ENCODE results near the gene ANLN.
"Not testable (repeated sequence)": the region's sequence is repeated elsewhere in the genome, so short reads cannot be mapped to it uniquely, and the experiment has no call there.

Gene ANLN

DNA sequence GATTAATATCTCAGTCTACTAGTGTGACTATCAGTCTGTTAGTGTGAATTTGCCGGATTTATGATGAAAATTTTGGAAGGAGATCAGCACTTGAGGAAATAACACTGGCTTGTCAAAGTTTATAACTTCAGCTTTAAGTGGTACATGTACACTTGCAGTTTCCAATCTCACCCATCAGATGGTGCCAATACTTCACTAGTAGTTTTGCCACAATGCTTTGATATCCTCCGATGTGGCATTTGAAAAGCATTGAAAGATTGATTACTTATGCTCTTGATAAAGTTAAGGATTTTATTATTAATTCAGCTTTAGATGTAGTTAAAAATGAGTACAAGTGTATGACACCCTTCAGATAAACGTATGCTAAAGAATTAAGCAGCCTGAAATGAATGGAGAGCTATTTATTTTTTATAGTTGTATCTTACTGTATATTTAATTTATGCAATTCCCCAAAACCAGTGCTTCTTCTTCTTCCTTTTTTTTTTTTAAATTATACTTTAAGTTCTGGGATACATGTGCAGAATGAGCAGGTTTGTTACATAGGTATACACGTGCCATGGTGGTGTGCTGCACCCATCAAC, 98.2 kb downstream of the ANLN start:
- no peak overlapping the region for H2BK15ac ChIP-seq (ENCODE audit: low read depth, poor library complexity, severe bottlenecking)
- no peak overlapping the region for H3K4me3 ChIP-seq (ENCODE audit: insufficient read depth in 1 of 2, low read depth in 1 of 2, low read length in 2 of 2)
- no peak overlapping the region for H3K14ac ChIP-seq (ENCODE audit: low read length in 2 of 2)
- no peaks in the 10 kb centered on the region for H3K79me1 ChIP-seq (replicated peaks; ENCODE audit: low read length, poor library complexity, severe bottlenecking)
- no peak overlapping the region for H4K91ac ChIP-seq (ENCODE audit: low read length)
- 56% methylated on average over 2 of the region's 4 CpGs for WGBS
- H2BK5ac ChIP-seq (ENCODE audit: low read depth, low read length, poor library complexity, severe bottlenecking) = no peak overlapping the region
- H2BK12ac ChIP-seq (ENCODE audit: low read length in 2 of 2) = no peak overlapping the region
- H4K8ac ChIP-seq (ENCODE audit: low read length) = no peak overlapping the region
- H3K9ac ChIP-seq (ENCODE audit: low read length) = no peak overlapping the region
- no peak overlapping the region for H3K18ac ChIP-seq (ENCODE audit: low read depth in 1 of 2, low read length in 2 of 2)
- peak; percentile 69 for DNase-seq
- no peak overlapping the region for H2AK5ac ChIP-seq (ENCODE audit: low read length, severe bottlenecking)
- H3K9me3 ChIP-seq (ENCODE audit: control insufficient read depth, low read length) = no peaks in the 10 kb centered on the region
- H2BK120ac ChIP-seq (ENCODE audit: low read depth, low read length) = no peak overlapping the region
- no peak overlapping the region for H3K23ac ChIP-seq (ENCODE audit: low read length in 2 of 2)
- no peak overlapping the region for H3K27ac ChIP-seq (ENCODE audit: low read length, poor library complexity, severe bottlenecking)
- H2AFZ ChIP-seq (ENCODE audit: low read depth, low read length) = no peak overlapping the region
- no peaks in the 10 kb centered on the region for H3K36me3 ChIP-seq (ENCODE audit: control insufficient read depth in 1 of 2, insufficient read depth in 2 of 2, low read depth in 1 of 2, low read length in 2 of 2)
- peaks cover 0 to 30% of the 10 kb centered on the region in 2 experiments for H3K27me3 ChIP-seq (ENCODE audit: control insufficient read depth in 1 of 2, insufficient read depth in 1 of 2, low read length in 2 of 2)
- no peak overlapping the region for H3K4me2 ChIP-seq (ENCODE audit: low read length, poor library complexity, severe bottlenecking)
- peaks cover 4% of the 10 kb centered on the region for H3K4me1 ChIP-seq (ENCODE audit: control insufficient read depth, insufficient read depth, low read depth, low read length)
- H3K4ac ChIP-seq (ENCODE audit: low read depth in 1 of 2, low read length in 2 of 2) = no peak overlapping the region

DNA sequence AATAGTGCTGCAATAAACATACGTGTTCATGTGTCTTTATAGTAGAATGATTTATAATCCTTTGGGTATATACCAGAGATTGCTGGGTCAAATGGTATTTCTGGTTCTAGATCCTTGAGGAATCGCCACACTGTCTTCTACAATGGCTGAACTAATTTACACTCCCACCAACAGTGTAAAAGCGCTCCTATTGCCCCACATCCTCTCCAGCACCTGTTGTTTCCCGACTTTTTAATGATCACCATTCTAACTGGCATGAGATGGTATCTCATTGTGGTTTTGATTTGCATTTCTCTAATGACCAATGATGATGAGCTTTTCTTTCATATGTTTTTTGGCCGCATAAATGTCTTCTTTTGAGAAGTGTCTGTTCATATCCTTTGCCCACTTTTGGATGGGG, 99.0 kb downstream of the ANLN start:
- H4K91ac ChIP-seq (ENCODE audit: low read length); H3K18ac ChIP-seq (ENCODE audit: low read depth in 1 of 2, low read length in 2 of 2); H2BK5ac ChIP-seq (ENCODE audit: low read depth, low read length, poor library complexity, severe bottlenecking); DNase-seq; H3K9ac ChIP-seq (ENCODE audit: low read length); H3K14ac ChIP-seq (ENCODE audit: low read length in 2 of 2); H3K79me1 ChIP-seq (replicated peaks; ENCODE audit: low read length, poor library complexity, severe bottlenecking); H2BK120ac ChIP-seq (ENCODE audit: low read depth, low read length); H2AFZ ChIP-seq (ENCODE audit: low read depth, low read length); H2AK5ac ChIP-seq (ENCODE audit: low read length, severe bottlenecking); H3K36me3 ChIP-seq (ENCODE audit: control insufficient read depth in 1 of 2, insufficient read depth in 2 of 2, low read depth in 1 of 2, low read length in 2 of 2); H2BK12ac ChIP-seq (ENCODE audit: low read length in 2 of 2); H3K4me3 ChIP-seq (ENCODE audit: insufficient read depth in 1 of 2, low read depth in 1 of 2, low read length in 2 of 2); H3K4ac ChIP-seq (ENCODE audit: low read depth in 1 of 2, low read length in 2 of 2); H3K4me2 ChIP-seq (ENCODE audit: low read length, poor library complexity, severe bottlenecking); H3K9me3 ChIP-seq (ENCODE audit: control insufficient read depth, low read length); H3K4me1 ChIP-seq (ENCODE audit: control insufficient read depth, insufficient read depth, low read depth, low read length); H2BK15ac ChIP-seq (ENCODE audit: low read depth, poor library complexity, severe bottlenecking); H4K8ac ChIP-seq (ENCODE audit: low read length); H3K23ac ChIP-seq (ENCODE audit: low read length in 2 of 2); H3K27ac ChIP-seq (ENCODE audit: low read length, poor library complexity, severe bottlenecking): not testable (repeated sequence)
- peaks cover 0 to 26% of the 10 kb centered on the region in 2 experiments for H3K27me3 ChIP-seq (ENCODE audit: control insufficient read depth in 1 of 2, insufficient read depth in 1 of 2, low read length in 2 of 2)
- WGBS = 92% methylated on average over 3 of the region's 5 CpGs

GRCh38 chr7:36490419-36490830, 100.8 kb downstream of the ANLN start:
- H2AK5ac ChIP-seq (ENCODE audit: low read length, severe bottlenecking) = no peak overlapping the region
- H2AFZ ChIP-seq (ENCODE audit: low read depth, low read length) = no peak overlapping the region
- H2BK120ac ChIP-seq (ENCODE audit: low read depth, low read length) = no peak overlapping the region
- no peak overlapping the region for H2BK12ac ChIP-seq (ENCODE audit: low read length in 2 of 2)
- no peak overlapping the region for H3K4me3 ChIP-seq (ENCODE audit: insufficient read depth in 1 of 2, low read depth in 1 of 2, low read length in 2 of 2)
- H4K91ac ChIP-seq (ENCODE audit: low read length) = no peak overlapping the region
- no peak overlapping the region for H3K14ac ChIP-seq (ENCODE audit: low read length in 2 of 2)
- no peak overlapping the region for H3K18ac ChIP-seq (ENCODE audit: low read depth in 1 of 2, low read length in 2 of 2)
- peaks cover 0 to 23% of the 10 kb centered on the region in 2 experiments for H3K27me3 ChIP-seq (ENCODE audit: control insufficient read depth in 1 of 2, insufficient read depth in 1 of 2, low read length in 2 of 2)
- no peak overlapping the region for H2BK5ac ChIP-seq (ENCODE audit: low read depth, low read length, poor library complexity, severe bottlenecking)
- no peak overlapping the region for H3K9ac ChIP-seq (ENCODE audit: low read length)
- no peak overlapping the region for H3K4me2 ChIP-seq (ENCODE audit: low read length, poor library complexity, severe bottlenecking)
- no peak overlapping the region for H3K27ac ChIP-seq (ENCODE audit: low read length, poor library complexity, severe bottlenecking)
- 95% methylated on average over 3 of the region's 3 CpGs for WGBS
- H2BK15ac ChIP-seq (ENCODE audit: low read depth, poor library complexity, severe bottlenecking) = no peak overlapping the region
- H3K4ac ChIP-seq (ENCODE audit: low read depth in 1 of 2, low read length in 2 of 2) = no peak overlapping the region
- no peak overlapping the region for H4K8ac ChIP-seq (ENCODE audit: low read length)
- H3K36me3 ChIP-seq (ENCODE audit: control insufficient read depth in 1 of 2, insufficient read depth in 2 of 2, low read depth in 1 of 2, low read length in 2 of 2) = no peaks in the 10 kb centered on the region
- H3K9me3 ChIP-seq (ENCODE audit: control insufficient read depth, low read length) = no peaks in the 10 kb centered on the region
- no peaks in the 10 kb centered on the region for H3K79me1 ChIP-seq (replicated peaks; ENCODE audit: low read length, poor library complexity, severe bottlenecking)
- H3K23ac ChIP-seq (ENCODE audit: low read length in 2 of 2) = no peak overlapping the region
- no peak for DNase-seq
- H3K4me1 ChIP-seq (ENCODE audit: control insufficient read depth, insufficient read depth, low read depth, low read length) = peaks cover 2% of the 10 kb centered on the region

GRCh38 chr7:36491317-36491716, 101.7 kb downstream of the ANLN start:
- no peak overlapping the region for H3K23ac ChIP-seq (ENCODE audit: low read length in 2 of 2)
- H3K4ac ChIP-seq (ENCODE audit: low read depth in 1 of 2, low read length in 2 of 2) = no peak overlapping the region
- no peak overlapping the region for H4K8ac ChIP-seq (ENCODE audit: low read length)
- no peak overlapping the region for H2BK120ac ChIP-seq (ENCODE audit: low read depth, low read length)
- H3K9ac ChIP-seq (ENCODE audit: low read length) = no peak overlapping the region
- no peak overlapping the region for H3K4me3 ChIP-seq (ENCODE audit: insufficient read depth in 1 of 2, low read depth in 1 of 2, low read length in 2 of 2)
- no peak for DNase-seq
- no peaks in the 10 kb centered on the region for H3K9me3 ChIP-seq (ENCODE audit: control insufficient read depth, low read length)
- WGBS = 100% methylated on average over 1 of the region's 3 CpGs
- no peak overlapping the region for H3K18ac ChIP-seq (ENCODE audit: low read depth in 1 of 2, low read length in 2 of 2)
- no peaks in the 10 kb centered on the region for H3K36me3 ChIP-seq (ENCODE audit: control insufficient read depth in 1 of 2, insufficient read depth in 2 of 2, low read depth in 1 of 2, low read length in 2 of 2)
- no peak overlapping the region for H3K14ac ChIP-seq (ENCODE audit: low read length in 2 of 2)
- no peaks in the 10 kb centered on the region for H3K79me1 ChIP-seq (replicated peaks; ENCODE audit: low read length, poor library complexity, severe bottlenecking)
- H2AK5ac ChIP-seq (ENCODE audit: low read length, severe bottlenecking) = no peak overlapping the region
- no peak overlapping the region for H2BK12ac ChIP-seq (ENCODE audit: low read length in 2 of 2)
- no peak overlapping the region for H2BK5ac ChIP-seq (ENCODE audit: low read depth, low read length, poor library complexity, severe bottlenecking)
- H4K91ac ChIP-seq (ENCODE audit: low read length) = no peak overlapping the region
- H3K27me3 ChIP-seq (ENCODE audit: control insufficient read depth in 1 of 2, insufficient read depth in 1 of 2, low read length in 2 of 2) = peaks cover 0 to 22% of the 10 kb centered on the region in 2 experiments
- no peak overlapping the region for H3K27ac ChIP-seq (ENCODE audit: low read length, poor library complexity, severe bottlenecking)
- no peak overlapping the region for H3K4me2 ChIP-seq (ENCODE audit: low read length, poor library complexity, severe bottlenecking)
- no peak overlapping the region for H2BK15ac ChIP-seq (ENCODE audit: low read depth, poor library complexity, severe bottlenecking)
- no peak overlapping the region for H2AFZ ChIP-seq (ENCODE audit: low read depth, low read length)
- H3K4me1 ChIP-seq (ENCODE audit: control insufficient read depth, insufficient read depth, low read depth, low read length) = peaks cover 2% of the 10 kb centered on the region

Data from mesenchymal stem cell (in vitro differentiated cells and primary cell).